Measurements from ENCODE around the gene AMPD2.
A peak's percentile ranks its signal among the peaks of the same experiment; 100 is the strongest.
"Not testable (repeated sequence)": the region's sequence is repeated elsewhere in the genome, so short reads cannot be mapped to it uniquely, and the experiment has no call there.

Gene AMPD2

DNA sequence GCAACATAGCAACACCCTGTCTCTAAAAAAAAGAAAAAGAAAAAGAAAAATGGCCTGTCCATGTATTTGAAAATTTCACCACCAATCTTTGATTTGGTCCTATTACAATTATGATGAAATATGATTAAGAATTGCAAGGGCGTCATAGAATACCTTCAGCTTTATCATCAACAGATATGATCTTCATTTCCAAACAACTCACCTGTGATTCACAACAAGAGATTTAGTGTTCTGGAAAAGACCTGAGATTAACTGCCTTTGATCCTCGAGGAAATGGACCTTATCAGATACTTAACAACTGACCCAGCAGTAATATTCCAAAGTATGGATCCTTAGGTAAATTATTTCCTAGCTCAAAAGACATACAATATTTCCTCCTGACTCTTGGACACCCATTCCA, 32.8 kb downstream of the AMPD2 start:
- no peak for DNase-seq (ENCODE audit: low spot score)

GRCh38 chr1:109653306-109653705, 33.7 kb downstream of the AMPD2 start:
- no peak for DNase-seq (ENCODE audit: low spot score)

GRCh38 chr1:109654519-109654918, 34.9 kb downstream of the AMPD2 start:
- no peak for DNase-seq (ENCODE audit: low spot score)

DNA sequence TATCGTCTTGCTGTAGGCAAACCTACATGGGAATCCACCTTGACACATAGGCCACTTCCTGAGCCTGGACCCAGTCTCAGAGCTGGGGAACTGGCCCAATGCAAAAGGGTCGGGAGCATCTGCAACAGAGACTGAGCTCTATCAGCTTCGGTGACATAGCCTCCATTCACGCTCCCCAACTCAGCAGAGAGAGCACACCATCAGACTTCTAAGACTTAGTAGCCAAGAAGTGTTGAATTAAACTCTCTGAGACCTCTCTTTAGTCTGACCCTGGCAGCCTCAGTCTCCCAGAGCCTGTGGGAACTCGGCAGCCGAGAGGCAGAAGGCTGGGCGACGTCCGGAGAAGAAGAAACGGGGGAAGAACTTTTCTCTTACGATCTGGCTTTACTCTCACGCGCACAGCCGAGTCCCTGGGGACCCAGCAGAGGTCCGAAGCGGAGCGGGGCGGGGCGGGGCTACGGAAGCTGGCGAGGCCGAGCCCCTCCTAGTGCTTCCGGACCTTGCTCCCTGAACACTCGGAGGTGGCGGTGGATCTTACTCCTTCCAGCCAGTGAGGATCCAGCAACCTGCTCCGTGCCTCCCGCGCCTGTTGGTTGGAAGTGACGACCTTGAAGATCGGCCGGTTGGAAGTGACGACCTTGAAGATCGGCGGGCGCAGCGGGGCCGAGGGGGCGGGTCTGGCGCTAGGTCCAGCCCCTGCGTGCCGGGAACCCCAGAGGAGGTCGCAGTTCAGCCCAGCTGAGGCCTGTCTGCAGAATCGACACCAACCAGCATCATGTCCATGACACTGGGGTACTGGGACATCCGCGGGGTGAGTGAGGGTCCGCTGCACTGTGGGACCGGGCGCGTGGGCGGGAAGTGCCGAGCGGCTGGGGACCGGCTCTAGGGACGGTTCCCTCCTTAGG, 36.2 kb downstream of the AMPD2 start, which contains the start of gene GSTM4:
TSS of gene GSTM4 (plus strand) at position 485 of the 905 bp plus-strand sequence. CDS start at position 776, 291 bp downstream.
- DNase-seq (ENCODE audit: low spot score): peak; percentile 84

- DNase-seq (ENCODE audit: low spot score): no peak
Observed at GRCh38 chr1:109657395-109657794, 37.8 kb downstream of the AMPD2 start.

GRCh38 chr1:109657970-109658369, 38.3 kb downstream of the AMPD2 start:
- no peak for DNase-seq (ENCODE audit: low spot score)

- no peak for DNase-seq (ENCODE audit: low spot score)
Observed at GRCh38 chr1:109658533-109659042, 39.0 kb downstream of the AMPD2 start.

- DNase-seq (ENCODE audit: low spot score): no peak
Observed at GRCh38 chr1:109659145-109659544, 39.5 kb downstream of the AMPD2 start.

- DNase-seq (ENCODE audit: low spot score): no peak
Observed at GRCh38 chr1:109659997-109660690, 40.5 kb downstream of the AMPD2 start.

DNA sequence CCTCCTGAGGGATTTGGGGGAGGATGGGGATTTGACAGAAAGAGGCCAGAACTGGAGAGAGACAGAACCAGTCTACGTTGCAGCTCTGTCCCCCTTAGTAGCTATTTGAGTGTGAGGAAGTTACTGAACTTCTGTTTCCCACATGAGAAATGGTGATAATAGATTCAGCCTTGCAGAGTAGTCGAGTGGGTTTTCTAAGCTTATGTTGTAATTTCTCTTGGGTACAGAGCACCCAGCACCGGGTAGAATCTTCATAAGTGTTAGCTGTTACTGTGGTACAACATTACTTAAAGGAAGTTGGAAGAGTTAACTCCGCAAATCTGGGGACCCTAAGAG, 41.0 kb downstream of the AMPD2 start:
- not testable (repeated sequence) for DNase-seq (ENCODE audit: low spot score)

DNA sequence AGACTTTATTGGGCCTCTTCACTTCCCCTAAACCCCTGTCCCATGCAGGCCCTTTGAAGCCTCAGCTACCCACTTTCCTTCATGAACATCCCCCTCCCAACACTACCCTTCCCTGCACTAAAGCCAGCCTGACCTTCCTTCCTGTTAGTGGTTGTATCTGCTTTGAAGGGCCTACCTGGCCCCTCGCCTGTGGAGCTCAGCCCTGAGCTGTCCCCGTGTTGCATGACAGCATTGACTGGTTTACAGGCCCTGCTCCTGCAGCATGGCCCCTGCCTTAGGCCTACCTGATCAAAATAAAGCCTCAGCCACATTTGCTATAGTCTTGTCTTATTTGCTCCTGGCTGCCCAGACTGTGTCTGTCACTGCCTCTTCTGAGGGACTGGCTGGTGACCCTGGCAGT, 41.8 kb downstream of the AMPD2 start:
- DNase-seq (ENCODE audit: low spot score): no peak

- no peak for DNase-seq (ENCODE audit: low spot score)
Observed at GRCh38 chr1:109664671-109665070, 45.0 kb downstream of the AMPD2 start.

DNA sequence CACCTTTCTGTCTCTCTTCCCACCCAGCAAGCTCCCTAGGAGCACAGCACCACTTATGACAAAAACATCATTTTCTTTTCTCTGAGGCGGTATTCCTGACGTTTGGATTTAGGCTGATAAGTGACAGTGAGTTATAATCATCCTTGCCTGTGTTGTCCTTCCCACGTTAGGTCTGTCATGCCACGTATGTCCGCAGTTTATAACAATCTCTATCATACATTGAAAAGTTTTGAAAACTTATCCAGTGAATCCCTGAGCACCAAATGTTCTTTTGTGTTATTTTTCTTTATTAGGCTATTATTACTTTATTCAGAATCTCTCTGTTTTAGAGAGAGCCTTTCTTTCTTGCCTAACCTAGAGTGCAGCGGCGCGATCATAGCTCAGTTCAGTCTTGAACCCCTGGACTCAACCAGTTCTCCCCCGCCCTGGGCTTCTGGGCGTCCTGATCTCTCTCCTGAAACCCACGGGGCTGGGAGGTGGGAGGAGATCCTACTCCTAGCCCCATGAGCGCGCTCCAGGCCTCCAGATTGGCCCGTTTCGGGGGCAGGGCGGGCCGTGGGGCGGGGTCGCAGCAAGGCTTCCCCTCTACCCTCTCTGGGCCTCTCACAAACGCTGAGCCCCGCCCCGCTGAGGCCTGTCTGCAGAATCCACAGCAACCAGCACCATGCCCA, 48.0 kb downstream of the AMPD2 start, which contains the start of gene GSTM2:
TSS of gene GSTM2 (plus strand) at position 606 of the 671 bp plus-strand sequence. CDS start at position 665, 59 bp downstream.
- DNase-seq (ENCODE audit: low spot score): peak; percentile 93

DNA sequence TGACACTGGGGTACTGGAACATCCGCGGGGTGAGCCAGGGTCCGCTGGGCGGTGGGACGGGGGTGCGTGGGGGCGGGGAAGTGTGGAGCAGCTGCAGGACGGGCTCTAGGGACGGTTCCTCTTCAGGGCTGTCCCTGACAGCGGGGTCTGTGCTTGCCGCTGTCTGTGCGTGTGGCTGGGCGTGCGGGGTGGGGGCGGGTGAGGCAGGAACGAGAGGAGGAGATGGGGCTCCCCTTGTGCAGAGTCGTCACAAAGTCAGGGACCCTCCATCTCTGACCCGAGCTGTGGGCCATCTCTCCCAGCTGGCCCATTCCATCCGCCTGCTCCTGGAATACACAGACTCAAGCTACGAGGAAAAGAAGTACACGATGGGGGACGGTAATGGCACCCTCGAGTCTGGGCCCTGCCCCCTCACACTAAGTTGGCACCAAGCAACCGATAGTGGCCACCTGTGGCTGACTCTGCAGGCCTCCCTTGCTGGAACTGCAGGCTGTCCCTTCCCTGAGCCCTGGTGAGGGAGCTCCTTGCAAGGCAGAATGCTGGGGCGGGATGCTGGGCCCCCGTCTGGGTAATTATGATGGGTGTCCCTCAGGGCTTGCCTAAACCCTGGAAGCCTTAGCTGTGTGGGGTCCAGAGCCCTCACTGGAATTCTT, 48.6 kb downstream of the AMPD2 start:
- DNase-seq (ENCODE audit: low spot score): no peak

- no peak for DNase-seq (ENCODE audit: low spot score)
Observed at GRCh38 chr1:109669246-109669948, 49.8 kb downstream of the AMPD2 start.

DNA sequence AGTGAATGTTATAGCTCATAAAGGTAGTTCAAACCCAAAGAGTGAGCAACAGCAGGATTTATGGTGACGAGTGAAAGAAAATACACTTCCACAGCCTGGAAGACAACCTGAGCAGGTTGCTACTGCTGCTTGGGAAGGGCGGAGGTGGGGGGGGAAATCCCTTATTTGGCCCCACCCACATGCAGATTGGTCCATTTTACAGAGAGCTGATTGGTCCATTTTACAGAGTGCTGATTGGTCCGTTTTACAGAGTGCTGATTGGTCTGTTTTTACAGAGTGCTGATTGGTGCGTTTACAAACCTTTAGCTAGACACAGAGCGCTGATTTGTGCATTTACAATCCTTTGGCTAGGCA, 50.3 kb downstream of the AMPD2 start:
- not testable (repeated sequence) for DNase-seq (ENCODE audit: low spot score)

DNA sequence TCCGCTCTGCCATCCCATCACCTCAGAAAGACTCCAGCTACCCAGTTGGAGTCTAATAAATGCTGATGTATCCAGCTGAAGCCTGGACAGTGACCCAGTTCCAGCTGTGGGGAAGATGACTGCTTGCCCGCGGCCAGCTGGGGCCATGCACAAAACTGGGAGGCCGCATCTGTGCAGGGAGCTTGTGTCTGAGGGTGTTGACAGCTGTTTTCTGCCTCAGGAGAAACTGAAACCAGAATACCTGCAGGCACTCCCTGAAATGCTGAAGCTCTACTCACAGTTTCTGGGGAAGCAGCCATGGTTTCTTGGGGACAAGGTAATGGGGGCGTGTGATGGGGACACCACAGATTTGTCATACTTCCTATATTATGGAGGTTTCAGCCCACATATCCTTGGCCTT, 51.4 kb downstream of the AMPD2 start:
- DNase-seq (ENCODE audit: low spot score): peak; percentile 0

- not testable (repeated sequence) for DNase-seq (ENCODE audit: low spot score)
Observed at GRCh38 chr1:109673861-109674260, 54.2 kb downstream of the AMPD2 start.

DNA sequence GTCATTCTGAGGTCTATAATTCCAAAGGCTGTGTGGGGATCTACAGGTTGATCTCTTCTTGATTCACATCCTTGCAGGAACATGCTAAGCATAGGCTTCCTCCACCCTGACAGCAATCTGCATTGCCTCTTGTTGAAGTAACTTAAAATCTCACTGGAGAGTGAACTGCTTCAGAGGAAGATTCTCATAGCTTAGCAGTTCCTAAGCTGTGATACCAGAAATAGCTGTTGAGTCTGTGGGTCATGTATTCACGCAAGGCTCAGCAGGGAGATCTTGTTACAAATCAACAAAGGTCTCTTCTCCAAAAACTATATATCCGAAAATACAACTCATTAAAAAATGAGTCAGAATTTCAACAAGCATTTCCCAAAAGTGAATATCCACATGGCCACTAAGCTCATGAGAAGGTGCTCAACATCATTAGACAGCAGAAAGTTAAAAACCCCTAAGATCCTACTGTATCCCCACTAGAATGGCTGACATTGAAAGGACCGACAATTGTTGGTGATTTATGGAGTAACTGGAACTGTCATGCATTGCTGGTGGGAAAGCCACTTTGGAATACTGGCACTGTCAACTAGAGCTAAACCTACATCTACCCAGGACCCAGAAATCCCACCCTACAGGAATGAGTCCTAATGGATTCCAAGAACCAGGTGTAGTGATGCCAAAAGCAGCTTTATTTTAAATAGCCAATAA, 57.2 kb downstream of the AMPD2 start:
- not testable (repeated sequence) for DNase-seq (ENCODE audit: low spot score)

DNA sequence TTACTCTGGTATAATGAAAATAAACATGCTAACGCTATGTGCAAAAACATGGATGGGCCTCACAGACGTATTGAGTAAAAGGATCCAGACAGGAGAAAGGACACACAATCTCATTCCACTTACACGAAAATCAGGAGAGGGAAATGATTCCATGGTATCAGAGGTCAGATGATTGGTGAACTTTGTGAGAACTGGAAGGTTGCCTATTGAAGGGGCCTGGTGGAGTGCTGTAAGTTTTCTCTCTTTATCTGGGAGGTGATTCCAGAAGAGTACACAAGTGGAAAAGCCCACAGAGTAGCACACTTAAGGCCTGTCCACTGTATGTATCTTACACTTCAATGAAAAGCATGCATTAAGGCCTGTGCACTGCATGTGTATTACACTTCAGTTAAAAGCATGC, 57.8 kb downstream of the AMPD2 start:
- DNase-seq (ENCODE audit: low spot score): no peak

GRCh38 chr1:109678637-109679036, 59.0 kb downstream of the AMPD2 start:
- DNase-seq (ENCODE audit: low spot score): not testable (repeated sequence)
